NCI-H524 treated with DMSO at 0.1 percent for 48 hours (cell line): ENCODE data around the gene LCE1B.

Source experiments
- DNase-seq: peaks from one replicate; lab custom pipeline; 2025; lab: John Stamatoyannopoulos, UW

Gene LCE1B, protein sequence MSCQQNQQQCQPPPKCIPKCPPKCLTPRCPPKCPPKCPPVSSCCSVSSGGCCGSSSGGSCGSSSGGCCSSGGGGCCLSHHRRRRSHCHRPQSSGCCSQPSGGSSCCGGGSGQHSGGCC

DNA sequence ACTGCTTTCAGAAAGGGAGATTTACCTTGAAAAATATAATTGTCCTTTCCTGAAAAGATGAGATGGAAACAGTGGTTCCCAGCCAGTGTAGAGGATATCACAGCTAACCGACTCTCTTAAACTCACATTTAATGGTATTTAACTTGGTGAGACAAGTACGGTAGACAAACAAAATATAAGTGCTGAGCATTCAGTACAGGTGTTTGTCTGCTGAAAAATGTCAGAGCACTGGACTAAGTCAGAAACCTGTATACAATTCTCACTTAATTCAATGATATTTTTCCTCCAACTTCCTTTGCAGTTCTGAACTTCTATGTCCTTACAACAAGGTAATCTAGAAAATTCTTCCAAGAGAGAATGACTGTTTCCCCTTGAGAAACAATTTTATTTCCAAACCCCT lies at the start of gene LCE1B:
Gene LCE1B, plus strand, starts transcription at position 301 of the 400 bp plus-strand sequence. CDS start 476 bp downstream, outside the sequence.
- no peak for DNase-seq

DNA sequence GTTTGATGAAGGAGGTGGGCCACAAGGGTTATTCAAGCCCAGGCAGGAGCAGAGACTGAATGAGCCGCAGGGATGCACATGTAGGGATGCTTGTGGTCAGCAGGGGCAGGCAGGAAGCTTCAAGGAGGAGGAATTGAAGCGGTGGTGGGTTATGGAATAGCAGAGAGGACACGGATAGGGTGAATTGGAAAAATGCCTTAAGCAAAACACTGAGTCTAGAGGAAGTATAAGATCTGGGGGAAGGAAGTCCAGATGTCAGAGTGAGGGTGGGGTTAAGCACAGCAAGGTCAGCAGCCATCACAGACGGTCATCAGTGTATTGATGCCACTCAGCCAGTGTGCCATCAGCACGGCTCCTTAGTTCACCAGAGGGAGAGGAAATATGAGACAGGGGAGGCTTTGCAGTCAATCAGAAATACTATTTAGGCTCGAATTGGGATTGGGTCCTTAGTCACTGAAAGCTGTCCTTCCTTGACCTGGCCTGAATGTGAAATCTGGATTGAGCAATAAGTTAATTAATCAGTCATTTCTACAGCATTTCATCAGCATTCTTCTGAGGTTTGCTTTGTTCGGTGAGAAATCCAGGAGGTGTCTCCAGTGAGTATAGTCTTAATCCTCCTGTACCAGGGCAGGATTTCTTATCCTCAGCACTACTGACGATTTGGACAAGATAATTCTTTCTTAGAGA lies 42.8 kb upstream of the LCE1B start:
- no peak for DNase-seq

DNA sequence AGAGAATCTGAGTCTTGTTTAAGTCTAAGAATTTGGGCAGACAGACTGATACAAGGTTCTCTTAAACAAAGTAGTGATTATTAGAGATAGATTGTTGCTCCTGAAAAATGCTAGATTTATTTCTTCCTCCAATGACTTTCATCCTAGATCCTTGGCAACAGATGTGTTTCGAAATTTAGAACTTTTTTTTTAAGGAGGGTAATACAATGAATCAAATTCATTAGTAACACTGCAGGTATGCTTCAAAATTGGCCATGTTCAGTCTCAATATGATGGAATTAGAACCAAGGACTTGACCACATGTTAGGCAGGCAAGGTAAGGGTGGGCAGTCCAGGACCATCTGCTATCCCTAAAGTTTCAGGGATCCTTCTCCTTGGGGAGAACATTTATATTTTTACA lies 41.4 kb upstream of the LCE1B start:
- DNase-seq: no peak

DNA sequence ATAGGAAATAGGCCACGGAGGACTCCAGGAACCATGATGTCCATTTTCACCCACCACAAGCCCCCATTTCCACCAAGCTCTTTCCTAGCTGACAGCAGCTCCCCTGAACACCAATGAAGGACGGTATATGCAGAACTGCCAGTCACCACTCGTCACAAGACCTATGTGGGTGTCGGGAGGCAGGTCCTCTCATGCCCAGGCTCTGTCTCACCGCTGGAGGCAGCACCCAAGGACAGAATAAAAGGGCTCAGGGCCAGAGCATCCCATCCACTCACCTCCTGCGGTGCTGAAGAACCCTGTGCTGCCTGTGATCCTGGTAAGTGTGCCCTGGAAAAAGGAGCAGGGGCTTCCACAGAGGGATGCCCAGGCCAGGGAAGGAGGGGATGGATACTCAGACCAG lies 36.9 kb upstream of the LCE1B start, which contains the start of gene LCE1F:
Gene LCE1F, plus strand, starts transcription at position 266 of the 400 bp plus-strand sequence. CDS start 1,232 bp downstream, outside the sequence.
- DNase-seq: no peak

DNA sequence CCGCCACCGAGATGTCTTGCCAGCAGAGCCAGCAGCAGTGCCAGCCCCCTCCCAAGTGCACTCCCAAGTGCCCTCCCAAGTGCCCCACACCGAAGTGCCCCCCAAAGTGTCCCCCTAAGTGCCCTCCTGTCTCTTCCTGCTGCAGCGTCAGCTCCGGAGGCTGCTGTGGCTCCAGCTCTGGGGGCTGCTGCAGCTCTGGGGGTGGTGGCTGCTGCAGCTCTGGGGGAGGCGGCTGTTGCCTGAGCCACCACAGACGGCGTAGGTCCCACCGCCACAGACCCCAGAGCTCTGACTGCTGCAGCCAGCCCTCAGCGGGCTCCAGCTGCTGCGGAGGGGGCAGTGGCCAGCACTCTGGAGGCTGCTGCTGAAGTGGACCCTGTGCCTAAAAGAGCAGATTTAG lies 35.4 kb upstream of the LCE1B start:
- no peak for DNase-seq

- no peak for DNase-seq
Measured at GRCh38 chr1:152777510-152778137, 34.1 kb upstream of the LCE1B start.

DNA sequence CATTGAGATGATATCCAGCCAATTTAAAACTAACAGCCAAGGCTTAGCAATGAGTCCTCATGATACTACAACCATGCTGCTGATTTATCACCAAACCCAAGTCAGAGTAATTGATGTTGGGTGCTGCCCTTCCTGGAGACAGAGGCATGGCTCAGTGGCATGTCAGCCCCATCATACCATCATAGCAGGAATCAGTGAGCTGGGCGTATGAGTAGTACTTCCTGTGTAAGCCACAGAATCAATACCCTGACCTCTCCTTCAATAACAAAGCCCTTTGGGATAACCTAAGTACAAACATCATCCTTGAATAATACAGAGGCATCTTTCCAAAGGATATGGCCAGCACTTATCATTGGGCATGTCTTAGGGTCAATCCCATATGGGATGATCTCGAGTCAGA lies 28.7 kb upstream of the LCE1B start:
- no peak for DNase-seq

DNA sequence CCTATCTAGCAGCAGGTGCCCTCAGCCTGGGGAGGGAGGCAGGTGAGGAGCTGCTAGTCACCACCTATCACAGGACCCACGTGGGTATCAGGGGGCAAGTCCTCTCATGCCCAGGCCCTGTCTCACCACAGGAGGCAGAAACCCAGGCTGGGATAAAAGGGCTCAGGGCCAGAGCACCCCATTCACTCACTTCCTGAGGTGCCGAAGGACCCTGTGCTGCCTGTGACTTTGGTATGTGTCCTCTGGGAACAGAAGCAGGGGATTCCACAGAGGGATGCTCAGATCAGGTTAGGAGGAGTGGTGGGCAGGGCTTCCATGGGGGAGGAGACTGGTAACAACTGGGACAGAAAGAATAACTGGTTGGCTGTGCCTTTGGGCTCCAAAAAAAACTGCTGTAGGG lies 25.7 kb upstream of the LCE1B start, which contains the start of gene LCE1E:
Gene LCE1E, plus strand, starts transcription at position 181 of the 400 bp plus-strand sequence. CDS start 1,043 bp downstream, outside the sequence.
- DNase-seq: no peak

DNA sequence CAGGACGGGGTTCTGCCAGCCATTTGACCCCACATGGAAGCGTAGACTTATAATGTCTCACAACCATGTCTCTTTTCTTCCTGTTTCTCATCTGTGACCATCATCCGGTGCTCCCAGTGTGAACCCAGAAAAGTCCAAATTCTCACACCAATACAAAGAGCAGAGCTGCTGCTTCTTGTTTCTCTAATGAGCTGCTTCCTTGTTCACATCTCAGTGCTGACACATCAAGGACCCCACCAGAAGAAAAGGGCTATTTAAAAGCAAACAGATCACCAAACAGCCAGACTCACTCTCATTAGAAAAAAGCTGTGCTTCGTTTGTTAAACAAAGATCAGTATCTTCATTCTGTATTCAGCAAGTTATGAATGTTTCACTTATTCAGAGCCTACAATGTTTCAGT lies 16.1 kb upstream of the LCE1B start:
- DNase-seq: no peak

DNA sequence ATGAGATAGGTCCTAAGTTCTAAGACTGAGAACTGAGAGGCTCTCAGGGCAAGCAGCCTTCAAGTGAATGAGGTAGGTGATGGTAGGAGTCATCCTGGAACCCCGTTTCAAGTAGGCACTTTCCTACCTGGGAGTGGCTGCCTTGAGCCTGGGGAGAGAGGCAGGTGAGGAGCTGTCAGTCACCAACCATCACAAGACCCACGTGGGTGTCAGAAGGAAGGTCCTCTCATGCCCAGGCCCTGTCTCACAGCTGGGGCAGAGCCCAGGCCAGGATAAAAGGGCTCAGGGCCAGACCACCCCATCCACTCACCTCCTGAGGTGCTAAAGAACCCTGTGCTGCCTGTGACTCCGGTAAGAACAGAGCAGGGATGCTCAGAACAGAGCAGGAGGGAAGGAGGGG lies 15.3 kb upstream of the LCE1B start, which contains the start of gene LCE1D:
Gene LCE1D, plus strand, starts transcription at position 301 of the 400 bp plus-strand sequence. CDS start 1,074 bp downstream, outside the sequence.
- DNase-seq: no peak

- DNase-seq: no peak
Measured at GRCh38 chr1:152801333-152801732, 10.4 kb upstream of the LCE1B start.

- no peak for DNase-seq
Measured at GRCh38 chr1:152806576-152806975, 5.2 kb upstream of the LCE1B start, which contains the start of gene LCE1C. Gene LCE1C (minus strand): TSS chr1:152806651. CDS start chr1:152805478, 1,173 bp downstream.

DNA sequence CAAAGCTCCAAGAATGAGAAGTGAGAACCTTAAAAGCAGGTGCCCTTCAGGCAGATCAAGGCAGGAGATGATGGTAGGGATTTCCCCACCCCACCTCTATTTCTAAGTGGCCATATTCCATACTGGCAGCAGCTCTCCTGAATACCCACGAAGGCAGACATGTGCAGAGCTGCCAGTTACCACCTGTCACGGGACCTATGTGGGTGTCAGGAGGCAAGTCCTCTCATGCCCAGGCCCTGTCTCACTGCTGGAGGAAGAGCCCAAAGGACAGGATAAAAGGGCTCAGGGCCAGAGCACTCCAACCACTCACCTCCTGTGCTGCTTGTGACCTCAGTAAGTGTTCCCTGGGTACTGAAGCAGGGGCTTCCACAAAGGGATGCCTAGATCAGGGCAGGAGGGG lies 721 bp upstream of the LCE1B start:
- DNase-seq: no peak

DNA sequence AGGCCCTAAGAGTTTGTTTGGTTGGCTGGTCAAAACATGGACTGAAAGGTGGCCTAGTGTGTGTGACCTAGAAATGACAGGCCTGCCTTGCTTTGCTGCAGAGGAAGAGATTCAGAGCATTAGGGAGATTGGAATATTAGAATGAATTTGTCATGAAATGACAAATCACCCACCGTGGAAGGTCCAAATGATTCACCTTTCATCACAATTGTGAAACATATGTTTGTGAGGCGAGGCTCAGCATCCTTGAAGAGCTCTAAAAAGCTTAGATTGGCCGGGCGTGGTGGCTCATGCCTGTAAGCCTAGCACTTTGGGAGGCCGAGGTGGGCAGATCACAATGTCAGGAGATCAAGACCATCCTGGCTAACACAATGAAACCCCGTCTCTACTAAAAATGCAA lies 5.5 kb downstream of the LCE1B start:
- no peak for DNase-seq

DNA sequence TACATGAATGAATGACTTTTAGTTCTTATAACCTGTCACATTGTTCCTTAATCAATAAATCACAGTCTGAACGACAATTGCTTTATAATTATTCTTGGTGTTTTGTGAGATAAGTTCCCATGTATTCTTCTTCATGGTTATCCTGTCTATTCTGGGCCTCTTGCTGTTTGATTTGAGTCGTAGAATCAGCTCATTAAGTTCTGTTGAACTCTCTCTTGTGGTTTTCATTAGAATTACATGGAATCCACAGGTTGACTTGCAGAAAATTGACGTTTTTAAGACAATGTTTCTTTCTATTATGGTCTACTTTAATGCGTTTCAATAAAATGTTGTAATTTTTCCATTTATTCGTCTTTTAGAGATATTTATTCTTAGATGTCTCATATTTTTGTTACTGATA lies 11.5 kb downstream of the LCE1B start:
- no peak for DNase-seq

- no peak for DNase-seq
Measured at GRCh38 chr1:152824964-152825363, 13.2 kb downstream of the LCE1B start.

DNA sequence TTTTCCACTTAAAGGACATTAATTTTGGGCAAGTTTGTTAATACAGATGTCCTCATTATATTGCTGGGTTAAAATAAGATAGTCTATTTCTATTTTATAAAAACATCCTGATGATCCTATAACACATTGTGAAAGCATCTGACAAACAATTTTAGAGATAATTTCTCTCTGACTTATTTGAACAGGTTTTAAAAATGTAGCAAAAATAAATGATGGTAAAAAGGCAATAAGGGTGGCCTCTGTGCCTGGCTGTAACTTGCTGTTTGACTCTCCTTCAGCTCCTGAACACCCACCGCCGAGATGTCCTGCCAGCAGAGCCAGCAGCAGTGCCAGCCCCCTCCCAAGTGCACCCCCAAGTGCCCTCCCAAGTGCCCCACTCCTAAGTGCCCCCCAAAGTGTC lies 15.4 kb downstream of the LCE1B start, which contains the start of gene LCE1A:
Gene LCE1A, plus strand, starts transcription at position 301 of the 400 bp plus-strand sequence. Its CDS starts 0 bp downstream, at position 301.
- DNase-seq: no peak

DNA sequence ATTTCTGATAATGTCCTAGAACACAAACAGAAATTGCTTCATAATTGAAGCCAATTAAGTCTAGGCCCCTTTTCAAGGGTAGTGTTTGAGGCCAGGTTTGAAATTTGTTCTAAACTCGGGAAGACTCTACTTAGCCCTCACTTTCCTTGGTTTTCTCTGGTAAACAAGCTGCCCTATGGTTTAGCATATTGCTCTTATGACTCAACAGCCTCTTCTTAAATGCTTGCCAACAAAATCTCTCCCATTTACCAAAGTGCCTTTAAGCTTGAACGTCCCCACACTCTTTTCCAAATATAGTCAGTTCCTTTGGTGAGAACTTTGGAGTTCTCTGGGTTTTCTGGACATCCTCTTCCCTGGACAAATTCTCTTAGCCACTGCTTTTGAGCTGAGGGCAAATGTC lies 25.1 kb downstream of the LCE1B start:
- DNase-seq: no peak

DNA sequence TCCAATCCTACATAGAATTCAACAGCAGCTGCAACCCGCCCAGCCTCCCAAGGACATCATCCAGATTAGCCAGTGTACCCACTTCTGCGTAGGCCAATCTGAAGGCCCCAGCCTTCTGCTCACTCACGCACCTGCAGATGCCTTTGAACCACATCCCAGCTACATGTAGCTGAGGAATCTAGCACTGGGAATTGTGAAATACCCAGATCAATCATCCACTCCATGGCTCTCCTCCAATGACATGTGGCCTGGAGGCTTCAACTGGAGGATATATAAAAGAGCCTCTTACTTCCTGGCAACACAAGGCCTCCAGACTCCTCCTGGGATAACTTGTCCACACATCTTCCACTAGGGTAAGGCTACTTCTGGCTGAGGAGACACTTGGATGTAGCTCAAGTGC lies 30.8 kb downstream of the LCE1B start, which contains the start of gene LCE6A:
Gene LCE6A, plus strand, starts transcription at position 301 of the 400 bp plus-strand sequence. CDS start 665 bp downstream, outside the sequence.
- no peak for DNase-seq

DNA sequence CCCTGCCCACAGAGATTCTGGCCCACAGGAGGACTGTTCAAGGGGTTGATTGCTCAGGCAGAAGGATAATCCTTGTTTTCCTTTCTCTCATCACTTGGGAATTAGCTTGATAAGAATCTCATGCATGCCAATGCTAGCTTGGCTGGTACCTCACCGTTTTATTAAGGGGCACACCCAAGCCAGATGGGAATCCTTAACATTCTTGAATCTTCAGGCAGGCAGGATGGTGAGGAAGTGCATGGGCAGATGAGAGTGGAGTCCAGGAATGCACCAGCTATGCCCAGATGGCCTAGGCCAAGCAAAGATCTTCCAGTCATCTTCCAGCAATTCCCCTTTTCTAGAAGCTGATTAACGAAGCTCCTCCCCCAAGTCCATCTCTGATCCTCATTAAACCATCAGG lies 43.9 kb downstream of the LCE1B start:
- DNase-seq: no peak

GRCh38 chr1:152858062-152858461 lies 46.3 kb downstream of the LCE1B start:
- DNase-seq: no peak

DNA sequence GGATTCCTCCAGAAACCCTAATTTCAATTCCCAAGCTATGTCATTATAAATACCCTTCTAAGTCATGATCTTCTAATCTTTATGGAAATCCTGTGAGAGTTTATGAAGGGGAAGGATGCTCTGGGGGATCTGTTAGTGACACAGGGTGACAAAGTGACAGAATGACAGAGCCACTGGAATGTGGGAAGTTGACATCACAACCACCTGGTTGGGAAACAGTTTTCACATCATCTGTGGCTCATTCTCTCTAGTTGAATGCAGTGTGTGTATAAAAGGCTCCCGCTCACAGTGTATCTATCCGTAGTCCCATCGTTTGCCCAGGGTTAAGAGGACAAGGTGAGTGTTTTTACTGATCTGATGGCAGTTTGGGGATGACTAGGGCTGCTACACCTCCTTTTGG lies 47.9 kb downstream of the LCE1B start, which contains the start of gene LCE7A:
Gene LCE7A, plus strand, starts transcription at position 301 of the 400 bp plus-strand sequence. CDS start 702 bp downstream, outside the sequence.
- DNase-seq: no peak

DNA sequence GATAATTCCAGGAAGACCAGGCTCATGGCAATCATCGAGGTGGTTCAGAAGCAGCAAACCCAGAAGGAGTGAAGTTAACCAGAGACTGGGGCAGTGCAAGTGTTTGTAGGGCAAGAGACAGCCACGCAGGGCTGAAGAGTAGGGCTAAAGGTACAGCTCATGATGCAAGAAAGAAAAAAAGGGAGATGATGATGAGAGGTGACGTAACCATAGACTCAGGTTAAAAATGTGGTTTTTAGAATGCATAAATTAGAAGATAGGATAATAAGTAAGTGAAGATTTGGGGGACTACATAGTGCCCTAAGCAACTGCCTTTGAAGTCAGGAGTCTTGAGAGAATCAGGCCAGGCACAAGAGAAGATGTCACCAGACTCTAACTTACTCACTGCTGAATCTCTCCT lies 48.4 kb downstream of the LCE1B start:
- no peak for DNase-seq
